ENCODE results near the gene NELL1.

NELL1 gene

GRCh38 chr11:21561581-21561980 is 892.2 kb downstream of the NELL1 start:
- no peak for DNase-seq (ENCODE audit: low read depth in 2 of 2)

- DNase-seq (ENCODE audit: low read depth in 2 of 2), result no peak
Observed at GRCh38 chr11:21564095-21564494, 894.7 kb downstream of the NELL1 start.

DNA sequence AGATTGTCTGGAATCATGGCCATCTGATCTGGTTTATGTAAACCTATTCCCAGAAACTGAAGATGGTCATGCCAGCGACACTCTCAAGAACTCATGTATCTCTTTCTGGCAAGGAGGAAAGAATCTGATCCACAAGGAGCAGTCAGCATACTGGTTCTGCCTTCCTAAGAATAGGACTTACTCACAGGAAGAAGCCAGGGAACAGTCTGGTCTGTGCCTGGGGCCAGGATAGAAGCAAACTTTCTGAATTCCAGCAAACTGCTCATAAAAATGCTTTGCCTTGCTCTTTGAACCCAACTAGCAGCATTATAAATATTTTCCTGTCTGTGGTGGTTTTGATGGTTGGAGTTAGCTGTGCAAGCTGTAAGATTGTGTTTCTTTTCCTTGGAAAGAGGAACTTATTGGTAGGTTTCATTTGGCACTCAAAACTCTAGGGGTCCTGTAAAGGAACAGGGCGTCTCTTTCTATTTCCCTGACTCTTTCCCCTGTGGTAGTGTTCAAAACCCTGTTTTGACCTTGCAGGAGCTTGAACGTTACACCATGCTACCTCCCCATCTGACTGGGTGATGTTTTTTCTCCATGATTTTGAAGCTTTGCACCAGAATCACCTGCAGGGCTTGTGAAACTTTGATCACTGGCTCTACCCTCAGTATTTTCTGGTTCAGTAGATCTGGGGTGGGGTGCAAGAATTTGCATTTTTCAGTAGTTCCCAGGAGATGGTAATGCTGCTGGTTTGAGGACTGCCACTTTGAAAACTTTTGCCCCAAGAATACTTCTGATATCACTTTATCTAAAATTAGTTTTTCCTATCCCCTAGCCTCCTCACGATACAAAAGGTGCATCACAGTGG is 895.7 kb downstream of the NELL1 start:
- no peak for DNase-seq (ENCODE audit: low read depth in 2 of 2)

DNA sequence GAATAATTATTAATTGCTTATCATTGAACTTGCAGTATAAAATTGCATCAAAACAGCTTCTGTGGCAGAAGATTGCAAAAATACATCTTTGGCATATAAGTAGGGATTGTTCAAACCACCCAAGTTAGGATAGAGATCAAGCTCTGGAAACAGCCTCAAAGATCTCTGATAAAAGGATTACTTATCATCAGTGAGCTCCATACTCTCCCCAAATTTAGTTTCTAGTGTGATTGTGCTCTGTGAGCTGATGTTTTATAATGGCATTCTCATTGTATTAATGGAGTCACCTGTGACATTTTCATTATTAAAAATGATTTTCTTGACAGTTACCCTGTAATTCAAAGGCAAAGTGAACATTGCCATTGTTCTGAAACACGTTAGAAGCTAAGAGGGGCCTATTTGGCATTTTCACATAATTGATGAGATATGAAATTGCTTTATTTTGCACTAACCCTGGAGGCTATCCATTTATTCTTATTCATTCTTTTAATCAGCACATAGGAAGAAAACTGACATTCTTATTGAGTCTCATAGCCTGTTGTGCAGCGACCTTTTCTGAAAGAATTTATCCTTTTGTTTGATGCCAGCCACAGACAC is 897.2 kb downstream of the NELL1 start:
- DNase-seq (ENCODE audit: low read depth in 2 of 2), result no peak

DNA sequence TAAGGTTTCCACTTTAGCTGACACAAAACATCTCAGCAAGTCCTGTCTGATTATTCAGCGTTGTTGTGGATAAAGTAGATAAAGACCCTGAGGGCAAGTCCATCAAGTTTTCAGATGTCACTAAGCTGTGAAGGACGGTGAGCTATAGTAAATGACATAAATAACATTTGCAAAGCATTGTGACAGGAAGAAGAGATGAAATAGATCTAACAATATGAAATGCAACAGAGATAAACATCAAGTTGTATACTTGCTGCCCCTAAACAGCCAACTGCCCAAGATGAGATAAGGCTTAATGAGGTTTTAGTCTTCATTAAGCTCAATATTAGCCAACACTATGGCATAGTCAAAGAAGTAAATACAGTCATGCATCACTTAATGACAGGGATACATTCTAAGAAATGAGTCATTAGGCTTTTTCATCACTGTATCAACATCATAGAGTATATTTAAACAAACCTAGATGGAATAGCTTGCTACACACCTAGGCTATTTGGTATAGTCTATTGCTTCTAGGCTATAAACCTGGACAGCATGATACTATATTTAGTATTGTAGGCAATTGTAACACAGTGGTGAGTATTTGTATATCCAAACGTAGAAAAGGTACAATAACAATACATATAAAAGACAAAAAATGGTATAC is 898.4 kb downstream of the NELL1 start:
- DNase-seq (ENCODE audit: low read depth in 2 of 2), result no peak

DNA sequence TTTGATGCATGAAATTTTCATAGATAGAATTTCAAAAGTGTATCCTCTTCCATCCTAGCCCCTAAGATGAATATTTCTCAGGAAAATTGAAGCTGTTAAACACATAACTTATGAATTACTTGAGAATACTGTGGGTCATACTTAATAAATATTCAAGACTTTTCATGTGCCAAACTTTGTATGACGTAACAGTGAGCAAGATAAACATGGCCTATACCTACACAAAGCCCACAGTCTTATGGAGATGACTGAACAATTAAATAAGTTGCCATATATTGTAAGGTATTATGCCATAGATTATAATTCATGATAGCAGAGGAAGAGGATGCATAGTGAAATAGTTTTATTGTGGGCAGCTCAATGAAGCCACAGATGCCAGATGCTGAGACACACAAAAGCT is 902.8 kb downstream of the NELL1 start:
- no peak for DNase-seq (ENCODE audit: low read depth in 2 of 2)

GRCh38 chr11:21582791-21583190 is 913.4 kb downstream of the NELL1 start:
- DNase-seq (ENCODE audit: low read depth in 2 of 2), result no peak

DNA sequence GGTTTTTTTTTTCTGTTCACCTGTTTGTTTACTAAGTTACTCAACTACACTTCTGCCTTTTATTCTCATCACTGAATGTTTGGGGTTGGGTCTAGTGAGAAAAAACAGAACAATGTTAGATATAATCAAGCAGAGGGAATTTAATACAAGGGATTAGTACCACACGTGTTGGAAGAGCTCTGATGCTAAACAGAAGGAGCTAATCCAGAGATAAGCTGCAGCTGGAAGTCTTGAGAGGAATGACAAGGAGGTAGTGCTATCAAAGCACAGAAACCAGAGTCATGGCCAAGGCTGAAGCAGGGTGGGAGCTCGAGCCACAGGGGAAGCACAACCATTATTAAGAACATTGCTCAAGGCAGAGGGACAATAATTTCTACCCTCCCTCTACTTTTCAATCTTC is 919.4 kb downstream of the NELL1 start:
- no peak for DNase-seq (ENCODE audit: low read depth in 2 of 2)

DNA sequence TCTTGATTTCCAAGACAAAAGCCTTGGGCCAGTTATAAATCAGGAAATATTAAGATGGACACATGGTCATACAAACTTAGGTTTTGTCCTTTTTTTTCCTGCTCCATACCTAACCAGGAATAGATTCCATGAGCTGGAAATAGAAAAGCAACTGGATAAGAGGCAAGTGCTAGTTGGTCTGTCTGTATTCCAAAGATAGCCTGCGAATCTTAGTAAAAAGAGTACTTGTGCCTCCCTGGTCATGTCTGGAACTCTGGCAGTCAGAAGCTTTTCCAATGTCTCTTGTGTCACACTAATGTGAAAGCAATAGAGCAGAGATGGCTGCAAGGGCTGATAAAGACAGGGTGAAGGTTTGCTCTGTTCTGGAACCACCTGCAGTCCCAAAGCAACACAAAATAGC is 933.3 kb downstream of the NELL1 start:
- no peak for DNase-seq (ENCODE audit: low read depth in 2 of 2)

- DNase-seq (ENCODE audit: low read depth in 2 of 2), result no peak
Observed at GRCh38 chr11:21603886-21604285, 934.5 kb downstream of the NELL1 start.

- DNase-seq (ENCODE audit: low read depth in 2 of 2), result no peak
Observed at GRCh38 chr11:21604564-21604963, 935.2 kb downstream of the NELL1 start.

DNA sequence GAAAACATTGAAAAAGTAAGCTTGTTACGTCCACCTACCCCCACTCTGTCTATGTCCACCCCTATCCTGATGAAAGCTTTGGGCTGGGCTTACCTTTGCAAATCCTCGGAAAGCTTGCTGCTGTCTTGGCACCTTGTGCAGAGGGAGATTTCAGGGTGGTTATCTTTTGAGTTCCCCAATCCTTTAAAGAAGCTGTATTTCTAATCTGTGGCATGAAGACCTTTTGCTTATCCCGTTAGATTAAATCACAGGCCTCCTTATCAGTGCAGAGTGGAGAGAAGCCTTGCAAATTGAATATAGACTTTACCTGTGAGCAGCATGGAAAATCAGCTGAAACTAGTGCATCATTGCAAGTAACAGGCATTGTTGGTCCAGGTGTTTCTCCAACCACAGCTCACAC is 942.9 kb downstream of the NELL1 start:
- no peak for DNase-seq (ENCODE audit: low read depth in 2 of 2)

DNA sequence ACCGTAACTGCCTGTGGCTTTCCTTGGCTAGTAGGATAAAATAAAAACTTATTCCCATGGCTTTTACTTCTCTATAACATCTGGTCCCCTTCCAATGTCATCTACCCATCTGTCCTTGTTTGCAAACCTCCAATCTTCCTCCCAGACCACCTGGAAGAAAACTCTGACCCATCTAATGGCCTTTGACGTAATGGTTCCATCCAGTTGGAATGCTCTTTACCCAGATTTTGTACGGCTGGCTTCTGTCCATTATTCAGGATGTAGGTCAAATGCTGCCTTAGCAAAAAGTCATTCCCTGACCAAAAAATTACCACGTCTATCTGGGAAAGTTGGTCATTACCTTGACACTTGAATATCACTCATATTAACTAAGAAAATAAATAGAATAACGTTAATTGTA is 945.6 kb downstream of the NELL1 start:
- no peak for DNase-seq (ENCODE audit: low read depth in 2 of 2)

- no peak for DNase-seq (ENCODE audit: low read depth in 2 of 2)
Observed at GRCh38 chr11:21615955-21616371, 946.6 kb downstream of the NELL1 start.

GRCh38 chr11:21622566-21622965 is 953.2 kb downstream of the NELL1 start:
- no peak for DNase-seq (ENCODE audit: low read depth in 2 of 2)

DNA sequence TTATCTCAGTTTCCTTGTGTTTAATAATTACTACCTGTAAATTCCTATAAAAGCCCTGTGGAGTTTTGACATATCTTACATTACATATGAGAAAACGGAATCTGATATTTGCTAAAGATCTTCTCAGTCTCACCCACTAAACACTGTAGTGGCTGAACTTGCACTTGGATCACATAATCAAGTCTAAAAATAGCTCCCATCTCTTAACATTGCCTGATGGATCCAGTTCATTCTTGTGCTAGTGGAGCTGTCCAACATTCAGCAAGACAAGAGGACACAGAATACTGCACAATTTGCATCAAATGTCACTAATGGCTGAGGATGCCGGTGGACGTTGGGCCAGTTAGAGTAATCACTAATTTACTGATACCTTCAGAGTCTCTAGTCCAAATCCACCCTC is 953.6 kb downstream of the NELL1 start:
- no peak for DNase-seq (ENCODE audit: low read depth in 2 of 2)

Data from stimulated activated CD4-positive, alpha-beta T cell treated with anti-CD3 and anti-CD28 coated beads, Interleukin-1b, Interleukin-23, amount 100 ng/mL, for 1 hour (primary cell).